OCI-LY7 (cell line): ENCODE measurements around the gene ZCCHC2.

Experiments used
- CTCF ChIP-seq: fragments of 200-600 bp; sonication (generic); conservative IDR thresholded peaks from 2 replicates; pipeline ENCODE4 v1.5.1; 2014; ENCODE audit warnings: mild to moderate bottlenecking, antibody characterized with exemption, low read length, moderate library complexity, mixed read lengths
- EZH2phosphoT487 ChIP-seq: fragments of 200-600 bp; sonication (generic); IDR thresholded peaks from 2 replicates; pipeline ENCODE4 v1.6.1; 2018; ENCODE audit warnings: low read depth, borderline replicate concordance, mild to moderate bottlenecking, mixed run types, antibody characterized with exemption, low read length, moderate library complexity, mixed read lengths

GRCh38 chr18:62505669-62506494 lies 16.9 kb upstream of the ZCCHC2 start:
- TF ChIP-seq CTCF (no peak), EZH2phosphoT487 (no peak)
